GM19035 (cell line): Measurements from ENCODE around the gene COL5A1.

Experiments
- ATAC-seq: cut with Tn5 transposase; IDR thresholded peaks from one replicate; pipeline ENCODE4 v1.9.1; 2021; ENCODE audit not compliant: unreplicated experiment

Gene COL5A1

DNA sequence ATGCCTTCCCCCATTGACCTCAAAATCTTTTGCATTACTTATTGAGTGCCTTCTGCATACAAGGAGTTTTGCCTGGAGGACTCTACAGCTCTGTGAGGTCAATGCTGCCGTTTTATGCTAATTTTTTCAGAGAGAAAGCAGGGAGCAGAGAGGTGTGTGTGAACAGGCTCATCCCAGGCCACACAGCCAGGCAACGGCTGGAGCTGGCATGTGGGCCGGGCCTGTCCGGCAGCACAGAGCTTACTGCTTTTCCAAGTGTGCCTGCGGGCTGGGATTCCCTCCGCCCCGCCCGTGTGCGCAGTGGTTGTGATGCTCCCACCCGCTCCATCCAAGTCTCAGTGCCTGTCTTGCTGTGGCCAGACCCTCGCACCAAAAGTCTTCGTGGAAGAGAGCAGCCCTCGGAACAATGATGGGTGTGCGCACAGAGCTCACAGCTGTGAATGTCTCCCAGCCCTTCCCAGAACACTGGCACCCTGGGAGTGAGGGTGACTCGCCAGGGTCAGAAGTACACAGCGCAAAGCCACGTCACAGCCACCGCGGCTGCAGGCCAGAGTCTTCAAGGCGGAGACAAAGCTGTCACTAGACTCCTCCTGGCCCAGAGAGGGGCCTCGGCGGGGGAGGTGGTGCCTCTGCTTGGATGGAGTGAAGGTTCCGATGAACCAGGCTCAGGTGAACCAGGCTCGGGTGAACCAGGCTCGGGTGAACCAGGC lies 82.8 kb downstream of the COL5A1 start:
- ATAC-seq: no peak

- no peak for ATAC-seq
These were observed 83.5 kb downstream of the COL5A1 start for GRCh38 chr9:134724912-134725604.

DNA sequence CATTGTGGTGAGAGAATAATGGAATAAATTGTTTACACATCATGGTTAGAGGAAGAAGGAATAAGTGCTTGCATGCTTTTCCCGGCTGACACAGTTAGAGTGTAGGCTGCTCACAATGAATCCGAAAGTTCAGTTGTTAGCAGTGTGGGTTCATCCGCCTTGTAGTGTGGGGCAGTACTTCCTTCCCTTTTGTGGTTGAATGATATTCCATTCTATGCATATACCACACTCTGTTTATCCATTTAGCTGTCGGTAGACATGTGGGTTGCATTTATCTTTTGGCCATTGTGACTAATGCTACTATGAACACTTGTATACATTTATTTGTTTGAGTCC lies 84.0 kb downstream of the COL5A1 start:
- ATAC-seq: no peak

DNA sequence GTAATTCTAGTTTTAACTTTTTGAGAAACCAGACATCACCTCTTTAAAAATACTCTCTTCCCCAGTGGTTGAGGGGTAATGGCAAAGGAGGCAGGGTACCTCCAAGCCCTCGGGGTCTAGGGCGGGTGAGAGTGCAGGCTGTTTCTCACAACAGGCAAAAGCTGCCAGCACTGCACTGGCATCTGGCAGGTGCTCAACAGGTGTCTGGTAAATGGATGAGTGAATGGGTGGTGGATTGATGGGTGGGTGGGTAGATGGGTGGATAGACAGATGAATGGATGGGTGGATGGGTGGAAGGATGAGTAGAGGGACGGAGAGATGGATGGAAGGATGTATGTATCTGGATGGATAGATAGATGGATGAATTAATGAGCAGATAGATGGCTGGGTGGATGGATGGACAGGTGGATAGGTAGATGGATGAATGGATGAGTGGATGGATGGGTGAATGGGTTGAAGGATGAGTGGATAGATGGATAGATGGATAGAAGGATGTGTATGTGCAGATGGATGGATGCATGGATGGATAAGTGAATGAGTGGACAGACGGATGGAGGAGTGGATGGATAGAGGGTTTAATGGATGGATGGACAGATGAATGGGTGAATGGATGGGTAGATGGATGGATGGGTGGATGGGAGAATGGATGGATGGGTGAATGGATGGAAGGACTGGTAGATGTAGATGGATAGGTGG lies 84.6 kb downstream of the COL5A1 start:
- no peak for ATAC-seq

GRCh38 chr9:134726722-134727034 lies 85.1 kb downstream of the COL5A1 start:
- ATAC-seq: no peak

- ATAC-seq: no peak
These were observed 86.6 kb downstream of the COL5A1 start for GRCh38 chr9:134728021-134728795.

DNA sequence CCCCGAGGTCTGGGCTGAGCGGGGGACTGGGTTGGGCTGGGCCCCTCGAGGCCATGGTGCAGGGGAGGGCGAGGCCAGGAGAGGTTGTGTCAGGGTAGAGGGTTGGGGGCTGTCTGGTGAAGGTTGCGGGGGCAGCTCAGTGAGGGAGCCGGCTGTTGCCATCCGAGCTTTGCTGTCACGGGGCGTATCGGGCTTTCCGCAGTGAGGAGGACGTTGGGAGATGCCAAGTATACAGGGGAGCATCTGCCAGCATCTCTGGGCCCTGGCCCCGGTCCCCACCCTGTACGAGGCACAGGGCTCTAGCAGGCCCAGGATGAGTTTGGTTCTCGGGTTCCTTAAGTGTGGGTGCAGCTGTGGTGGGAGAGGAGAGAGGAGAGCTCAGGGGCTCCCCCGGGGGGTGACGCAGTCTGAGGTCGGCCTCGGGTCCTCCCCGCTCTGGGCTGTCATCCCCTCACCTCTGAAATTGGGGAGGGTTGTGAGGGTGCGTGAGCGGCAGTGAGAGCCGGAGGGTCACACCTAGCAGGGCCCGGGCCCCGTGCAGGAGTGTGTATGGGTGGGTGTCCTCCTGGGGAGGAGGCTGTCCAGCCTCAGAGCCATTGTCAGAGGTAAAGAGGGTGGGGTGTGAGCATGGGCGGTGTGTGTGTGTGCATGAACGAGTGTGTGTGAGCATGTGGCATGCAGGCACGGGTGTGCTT lies 87.3 kb downstream of the COL5A1 start:
- no peak for ATAC-seq

- no peak for ATAC-seq
These were observed 88.6 kb downstream of the COL5A1 start for GRCh38 chr9:134730011-134730760.

- no peak for ATAC-seq
These were observed 89.3 kb downstream of the COL5A1 start for GRCh38 chr9:134730761-134731496.

- ATAC-seq: no peak
These were observed 90.1 kb downstream of the COL5A1 start for GRCh38 chr9:134731497-134732391.

DNA sequence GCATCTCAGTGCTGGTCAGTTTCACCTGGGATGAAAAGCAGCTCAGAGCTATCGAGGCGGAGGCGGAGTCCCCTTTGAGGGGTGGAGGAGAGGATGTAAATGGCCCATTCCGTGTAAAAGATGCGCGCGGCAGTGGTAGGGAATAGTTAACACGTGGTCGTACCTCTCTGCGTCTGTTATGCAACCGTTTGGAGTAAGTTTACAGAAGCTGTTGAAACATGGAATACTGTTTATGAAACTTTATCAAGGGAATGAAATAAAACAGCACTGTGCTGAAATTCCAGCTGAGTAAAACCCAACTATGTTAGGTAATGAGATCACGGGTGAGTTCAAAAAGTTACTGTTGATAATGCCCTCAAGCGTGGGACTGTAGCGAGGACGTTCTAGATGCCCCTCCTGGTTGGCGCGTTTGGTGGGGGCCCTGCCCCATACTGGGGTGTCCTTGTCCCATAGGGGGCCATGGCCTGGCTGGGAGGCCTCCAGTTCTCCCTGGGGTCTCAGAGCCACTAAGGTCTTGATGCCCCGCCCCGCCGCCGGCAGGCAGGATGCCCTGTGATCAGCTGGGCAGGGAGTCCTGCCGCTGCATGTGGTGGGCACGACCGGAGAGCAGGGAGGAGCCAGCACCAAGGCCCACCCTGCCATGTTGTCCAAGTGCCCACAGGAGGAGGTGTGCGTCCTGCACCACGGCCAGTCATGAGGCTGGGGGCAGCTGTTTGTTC lies 90.9 kb downstream of the COL5A1 start:
- ATAC-seq: no peak

GRCh38 chr9:134733480-134734232 lies 92.1 kb downstream of the COL5A1 start:
- no peak for ATAC-seq

DNA sequence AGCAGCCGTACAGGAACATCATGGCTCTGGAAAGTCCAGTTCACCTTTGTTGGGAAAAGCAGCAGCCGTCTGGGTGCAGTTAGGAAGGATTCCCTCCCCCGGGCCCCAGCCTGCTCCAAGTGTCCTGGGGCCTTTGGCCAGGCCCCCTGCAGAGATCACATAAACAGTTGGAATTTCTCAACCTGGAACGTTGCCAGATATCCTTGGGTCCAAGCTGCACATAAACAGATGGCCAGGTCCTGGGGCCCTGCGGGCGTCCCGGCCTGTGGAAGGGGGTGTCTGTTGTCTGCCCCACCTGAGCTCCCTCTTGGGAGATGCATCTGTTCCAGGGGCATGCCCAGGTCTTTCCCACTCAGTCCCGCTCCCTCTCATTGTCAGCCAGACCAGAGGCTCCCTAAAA lies 92.7 kb downstream of the COL5A1 start:
- no peak for ATAC-seq

DNA sequence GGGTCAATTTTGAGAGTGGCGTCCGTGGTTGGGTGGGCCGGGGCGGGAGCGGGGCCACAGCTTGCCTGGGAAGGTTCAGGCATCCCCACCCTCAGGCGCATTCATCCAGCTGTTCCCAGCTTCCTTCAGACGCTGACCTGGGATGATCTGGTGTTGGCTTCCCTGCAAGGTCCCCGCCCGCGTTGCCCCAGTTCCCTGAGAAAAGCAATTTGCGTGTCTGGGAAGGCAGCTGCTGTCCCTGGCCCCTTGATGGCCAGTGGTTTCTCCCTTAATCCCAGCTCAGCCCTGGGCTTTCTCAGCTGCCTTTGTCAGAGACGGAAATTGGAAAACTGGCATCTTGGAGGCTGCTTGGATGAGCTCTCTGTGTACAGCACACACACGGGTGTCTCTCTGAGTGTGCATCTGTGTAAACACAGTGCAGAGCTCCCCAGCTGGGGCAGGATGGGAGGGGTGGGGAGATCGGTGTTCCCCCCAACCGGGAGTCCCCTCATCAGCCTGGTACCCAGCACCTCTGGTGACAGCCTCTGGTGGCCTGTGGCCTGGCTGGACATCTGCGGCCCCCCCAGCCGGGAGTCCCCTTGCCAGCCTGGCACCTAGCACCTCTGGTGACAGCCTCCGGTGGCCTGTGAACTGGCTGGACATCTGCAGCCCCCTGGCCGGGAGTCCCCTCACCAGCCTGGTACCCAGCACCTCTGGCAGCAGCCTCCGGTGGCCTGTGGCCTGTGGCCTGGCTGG lies 94.0 kb downstream of the COL5A1 start:
- no peak for ATAC-seq

DNA sequence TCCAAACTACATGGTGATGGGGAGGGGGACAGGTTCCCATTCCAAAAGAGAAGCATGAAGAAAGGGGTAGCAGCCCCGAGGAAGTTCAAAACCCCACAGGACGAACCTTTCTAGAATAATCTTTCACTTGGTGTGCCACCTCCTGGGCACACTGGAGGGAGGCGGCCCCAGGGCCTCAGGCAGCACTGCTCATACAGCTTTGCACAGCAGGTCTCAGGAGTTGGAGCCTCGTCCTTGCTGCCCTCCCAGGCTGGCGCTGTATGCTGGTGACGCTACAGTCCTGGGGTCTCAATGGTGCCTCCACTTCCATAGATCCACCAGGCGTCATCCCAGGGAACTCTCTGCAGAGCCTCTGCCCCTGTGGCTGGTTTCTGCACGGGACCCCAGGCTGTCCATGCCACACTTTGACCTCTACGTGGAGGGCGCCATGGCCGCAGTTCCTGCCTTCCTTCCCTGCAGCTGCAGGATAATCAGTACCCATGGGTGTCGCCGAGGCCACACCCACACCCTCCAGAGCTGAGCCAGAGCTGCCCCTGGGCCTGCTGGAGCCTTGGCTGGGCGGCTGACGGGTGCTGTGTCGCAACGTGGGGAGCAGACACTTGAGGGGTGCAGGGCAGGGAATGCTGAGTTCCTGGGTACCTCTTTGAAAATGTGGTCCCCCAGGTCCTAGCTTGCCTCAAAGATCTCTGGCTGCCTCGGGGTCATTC lies 95.3 kb downstream of the COL5A1 start:
- no peak for ATAC-seq
